ENCODE measurements around the gene SPTBN4. TPM values are rescaled to one million over a fixed set of nuclear protein-coding genes. Genes with fewer than 3 reads are reported as not detected.

SPTBN4 gene
- total and polyA plus RNA-seq, 10 donors, result 0.30 to 2.3 (median 0.66) TPM

DNA sequence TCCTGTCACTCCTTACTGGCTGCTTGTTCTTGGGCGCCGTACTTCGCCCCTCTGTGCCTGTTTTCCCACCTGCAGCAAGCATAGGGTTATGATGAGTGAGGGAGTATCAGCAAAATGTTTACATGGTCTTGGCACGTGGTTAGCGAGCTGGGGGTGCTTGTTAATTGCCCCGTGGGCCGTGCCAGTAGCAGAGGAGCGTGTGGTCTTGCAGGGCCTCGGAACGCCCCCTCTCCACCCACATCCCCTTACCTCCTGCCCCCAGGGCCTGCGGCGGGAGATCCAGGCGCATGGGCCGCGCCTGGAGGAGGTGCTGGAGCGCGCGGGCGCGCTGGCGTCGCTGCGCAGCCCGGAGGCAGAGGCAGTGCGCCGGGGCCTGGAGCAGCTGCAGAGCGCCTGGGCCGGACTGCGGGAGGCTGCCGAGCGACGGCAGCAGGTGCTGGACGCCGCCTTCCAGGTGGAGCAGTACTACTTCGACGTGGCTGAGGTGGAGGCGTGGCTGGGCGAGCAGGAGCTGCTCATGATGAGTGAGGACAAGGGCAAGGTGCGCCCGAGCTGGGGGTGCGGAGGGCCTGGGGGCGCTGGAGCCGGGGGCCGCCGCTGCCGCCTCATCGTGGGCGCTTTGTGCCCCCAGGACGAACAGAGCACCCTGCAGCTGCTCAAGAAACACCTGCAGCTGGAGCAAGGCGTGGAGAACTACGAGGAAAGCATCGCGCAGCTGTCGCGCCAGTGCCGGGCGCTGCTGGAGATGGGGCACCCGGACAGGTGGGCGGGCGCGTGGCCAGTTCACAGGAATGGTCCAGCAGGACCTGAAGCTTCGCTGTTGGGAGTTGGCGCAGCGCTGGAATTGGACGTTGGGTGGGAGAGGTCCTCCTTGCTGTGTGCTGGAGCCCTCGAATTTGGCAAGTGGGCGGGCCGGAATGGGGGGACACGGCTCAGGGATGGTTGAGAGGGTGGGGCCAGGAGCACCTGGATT, 87.4 kb downstream of the SPTBN4 start:
- no peak for DNase-seq
- H3K9me3 ChIP-seq, result no peaks in the 10 kb centered on the region
- intact Hi-C loops (cut with DNase I; ENCODE audit: low total_unique reads), result no loop called here
- TF ChIP-seq POLR2A (IDR thresholded peaks at IDR 0.05) (no peak), CTCF (IDR thresholded peaks at IDR 0.05 in 8 of 11, conservative IDR thresholded peaks at IDR 0.05 in 3 of 11) (no peak), POLR2AphosphoS5 (IDR thresholded peaks at IDR 0.05) (no peak)
- peaks cover 0 to 11% (median 4%) of the 10 kb centered on the region in 6 donors for H3K4me1 ChIP-seq
- H3K36me3 ChIP-seq, result no peaks in the 10 kb centered on the region
- H3K4me3 ChIP-seq, result no peak overlapping the region
- peaks cover 6 to 83% (median 24%) of the 10 kb centered on the region in 7 donors for H3K27me3 ChIP-seq (replicated peaks in 1 of 7)
- no peak overlapping the region for H3K27ac ChIP-seq
- 15 to 23% (median 16%) methylated on average over 50 to 69 of the region's 69 CpGs for WGBS, 5 donors

DNA sequence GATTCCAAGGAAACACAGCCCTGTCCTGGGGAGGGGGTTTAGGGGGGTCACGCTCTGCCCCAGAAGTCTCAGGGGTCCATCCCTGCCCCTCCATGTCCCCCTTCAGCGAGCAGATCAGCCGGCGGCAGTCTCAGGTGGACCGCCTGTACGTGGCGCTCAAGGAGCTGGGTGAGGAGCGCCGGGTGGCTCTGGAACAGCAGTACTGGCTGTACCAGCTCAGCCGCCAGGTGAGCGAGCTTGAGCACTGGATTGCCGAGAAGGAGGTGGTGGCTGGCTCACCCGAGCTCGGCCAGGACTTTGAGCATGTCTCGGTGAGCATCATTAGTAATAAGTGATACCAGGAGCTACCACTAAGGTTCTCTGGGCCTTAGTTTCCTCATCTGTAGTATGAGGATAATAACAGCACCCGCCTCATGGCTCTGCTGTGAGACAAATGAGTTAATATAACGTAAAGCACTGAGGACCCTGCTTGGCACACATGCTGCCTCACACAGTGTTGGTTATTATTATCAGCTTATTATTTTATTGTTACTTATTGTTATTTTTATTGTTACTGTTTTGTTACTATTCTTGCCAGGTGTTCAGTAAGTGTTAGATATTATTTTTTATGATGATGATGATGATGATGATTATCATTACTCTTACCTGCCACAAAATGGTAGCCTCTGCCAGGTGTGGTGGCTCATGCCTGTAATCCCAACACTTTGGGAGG, 89.3 kb downstream of the SPTBN4 start:
- H3K27ac ChIP-seq, result no peak overlapping the region
- no peaks in the 10 kb centered on the region for H3K9me3 ChIP-seq
- H3K36me3 ChIP-seq, result no peaks in the 10 kb centered on the region
- H3K27me3 ChIP-seq (replicated peaks in 1 of 7), result peaks cover 6 to 78% (median 25%) of the 10 kb centered on the region in 7 donors
- intact Hi-C loops (cut with DNase I; ENCODE audit: low total_unique reads), result no loop called here
- TF ChIP-seq POLR2AphosphoS5 (IDR thresholded peaks at IDR 0.05) (no peak), POLR2A (IDR thresholded peaks at IDR 0.05) (no peak), CTCF (IDR thresholded peaks at IDR 0.05 in 8 of 11, conservative IDR thresholded peaks at IDR 0.05 in 3 of 11) (no peak)
- WGBS, 5 donors, result 78 to 86% (median 83%) methylated on average over 17 of the region's 17 CpGs
- no peak overlapping the region for H3K4me3 ChIP-seq
- H3K4me1 ChIP-seq, result peaks cover 0 to 5% (median 0%) of the 10 kb centered on the region in 6 donors
- no peak for DNase-seq

GRCh38 chr19:40556953-40557530, 90.2 kb downstream of the SPTBN4 start:
- DNase-seq, result no peak
- Histone ChIP-seq H3K27me3 (replicated peaks in 1 of 7) (peaks cover 6 to 78% (median 28%) of the 10 kb centered on the region in 7 donors), H3K4me1 (peaks cover 0 to 5% (median 0%) of the 10 kb centered on the region in 6 donors), H3K27ac (no peak overlapping the region), H3K9me3 (no peaks in the 10 kb centered on the region), H3K36me3 (no peaks in the 10 kb centered on the region), H3K4me3 (no peak overlapping the region)
- TF ChIP-seq POLR2AphosphoS5 (IDR thresholded peaks at IDR 0.05) (no peak), CTCF (IDR thresholded peaks at IDR 0.05 in 8 of 11, conservative IDR thresholded peaks at IDR 0.05 in 3 of 11) (no peak), POLR2A (IDR thresholded peaks at IDR 0.05) (no peak)
- intact Hi-C loops (cut with DNase I; ENCODE audit: low total_unique reads), result no loop called here
- 80 to 91% (median 85%) methylated on average over 14 to 24 of the region's 24 CpGs for WGBS, 5 donors
